GM18873 (cell line): ENCODE measurements around the gene GPRC5A.

ENCODE experiments used
- ATAC-seq: cut with Tn5 transposase; IDR thresholded peaks from one replicate; pipeline ENCODE4 v1.9.1; 2021; ENCODE audit warnings: mild to moderate bottlenecking, moderate library complexity, moderate number of reproducible peaks; ENCODE audit not compliant: unreplicated experiment, low FRiP score

The GPRC5A gene

GRCh38 chr12:12934556-12934955 lies 43.2 kb downstream of the GPRC5A start:
- no peak for ATAC-seq

- ATAC-seq = no peak
Measured at GRCh38 chr12:12936983-12937491, 45.7 kb downstream of the GPRC5A start.

GRCh38 chr12:12938541-12938940 lies 47.2 kb downstream of the GPRC5A start:
- no peak for ATAC-seq

- ATAC-seq = no peak
Measured at GRCh38 chr12:12939888-12940287, 48.5 kb downstream of the GPRC5A start.

- no peak for ATAC-seq
Measured at GRCh38 chr12:12941450-12942350, 50.3 kb downstream of the GPRC5A start.

- ATAC-seq = no peak
Measured at GRCh38 chr12:12943586-12944260, 52.4 kb downstream of the GPRC5A start.

GRCh38 chr12:12945591-12945990 lies 54.2 kb downstream of the GPRC5A start:
- ATAC-seq = no peak

- no peak for ATAC-seq
Measured at GRCh38 chr12:12946686-12947355, 55.5 kb downstream of the GPRC5A start.

GRCh38 chr12:12947902-12948301 lies 56.5 kb downstream of the GPRC5A start:
- ATAC-seq = no peak

- no peak for ATAC-seq
Measured at GRCh38 chr12:12951504-12951903, 60.1 kb downstream of the GPRC5A start.

- ATAC-seq = no peak
Measured at GRCh38 chr12:12952036-12952435, 60.7 kb downstream of the GPRC5A start, which contains the start of gene GPRC5D. Gene GPRC5D (minus strand): TSS chr12:12952170. CDS start chr12:12950384, 1,786 bp downstream.

- no peak for ATAC-seq
Measured at GRCh38 chr12:12954356-12954755, 63.0 kb downstream of the GPRC5A start.

GRCh38 chr12:12954878-12955625 lies 63.7 kb downstream of the GPRC5A start:
- ATAC-seq = no peak

GRCh38 chr12:12958886-12959285 lies 67.5 kb downstream of the GPRC5A start:
- no peak for ATAC-seq

GRCh38 chr12:12960639-12961209 lies 69.4 kb downstream of the GPRC5A start:
- ATAC-seq = no peak

- no peak for ATAC-seq
Measured at GRCh38 chr12:12964255-12964654, 72.9 kb downstream of the GPRC5A start.

GRCh38 chr12:12965836-12966235 lies 74.5 kb downstream of the GPRC5A start:
- no peak for ATAC-seq
